ENCODE results near the gene SH3BP5L.

DNA sequence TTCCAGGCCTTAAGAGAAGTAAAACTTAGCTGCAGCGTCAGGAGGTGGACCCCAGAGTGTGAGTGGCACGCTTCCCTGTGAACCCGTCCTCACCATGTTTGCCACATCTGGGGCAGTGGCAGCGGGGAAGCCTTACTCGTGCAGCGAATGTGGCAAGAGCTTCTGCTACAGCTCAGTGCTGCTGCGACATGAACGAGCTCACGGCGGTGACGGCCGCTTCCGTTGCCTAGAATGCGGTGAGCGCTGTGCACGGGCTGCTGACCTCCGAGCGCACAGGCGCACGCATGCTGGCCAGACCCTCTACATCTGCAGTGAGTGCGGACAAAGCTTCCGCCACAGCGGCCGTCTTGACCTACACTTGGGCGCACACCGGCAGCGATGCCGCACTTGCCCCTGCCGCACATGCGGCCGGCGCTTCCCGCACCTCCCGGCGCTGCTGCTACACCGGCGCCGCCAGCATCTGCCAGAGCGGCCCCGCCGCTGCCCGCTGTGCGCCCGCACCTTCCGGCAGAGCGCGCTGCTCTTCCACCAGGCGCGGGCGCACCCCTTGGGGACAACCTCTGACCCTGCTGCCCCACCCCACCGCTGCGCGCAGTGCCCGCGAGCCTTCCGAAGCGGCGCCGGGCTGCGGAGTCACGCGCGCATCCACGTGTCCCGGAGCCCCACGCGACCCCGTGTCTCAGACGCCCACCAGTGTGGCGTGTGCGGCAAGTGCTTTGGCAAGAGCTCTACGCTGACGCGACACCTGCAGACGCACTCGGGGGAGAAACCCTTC is 21.7 kb upstream of the SH3BP5L start:
- TF ChIP-seq EZH2phosphoT487 (IDR thresholded peaks at IDR 0.05; ENCODE audit: unreplicated experiment) (no peak), EZH2 (IDR thresholded peaks at IDR 0.05; ENCODE audit: low read depth, unreplicated experiment) (no peak)

Measured in GM23338 (cell line).